Endothelial cell of umbilical vein (primary cell): ENCODE measurements around the gene PPP2R5A. TPM values are rescaled to one million over a fixed set of nuclear protein-coding genes. Genes with fewer than 3 reads are reported as not detected.
A peak's percentile ranks its signal among the peaks of the same experiment; 100 is the strongest.

Experiments
- BruUV-seq: library from RNA; stranded (reverse); fragments of 400-500 nt; replicated peaks from 2 replicates; lab custom pipeline; 2021; lab: Mats Ljungman, UMichigan
- CTCF ChIA-PET: fragments of 300-600, 350-600 bp; sonication (Branson Sonifier 250); formaldehyde crosslinking; loops from one replicate; lab custom pipeline; 2021; ENCODE audit warnings: antibody characterized with exemption, inconsistent platforms; lab: Charles Lee
- POLR2A ChIA-PET: fragments of 300-600, 350-600 bp; sonication (Branson Sonifier 250); formaldehyde crosslinking; loops from one replicate; lab custom pipeline; 2021; ENCODE audit warnings: antibody characterized with exemption, inconsistent platforms; lab: Charles Lee
- DNase-seq: peaks from one replicate; pipeline ENCODE4 v3.0.0-alpha.2; 2011; ENCODE audit warnings: low read depth, low spot score
- FAIRE-seq: peaks from 2 replicates; lab custom pipeline; 2011; peaks lifted over from hg19 to GRCh38; lab: Jason Lieb, UNC
- H2AFZ ChIP-seq: 2 replicates; pipeline ENCODE4 v1.6.0; 2012; ENCODE audit warnings: low read depth, low read length, control low read depth, inconsistent platforms
- H3K27ac ChIP-seq: 2 replicates; pipeline ENCODE4 v1.5.1; 2011; ENCODE audit warnings: low read depth, mild to moderate bottlenecking, control low read depth, low read length, moderate library complexity; ENCODE audit not compliant: insufficient read depth
- H3K27me3 ChIP-seq, 2 experiments: 2 replicates each; pipeline versions ENCODE4 v1.6.0 to v1.6.1; 2011; ENCODE audit warnings: low read length in 2 of 2, mixed read lengths in 1 of 2; ENCODE audit not compliant: control insufficient read depth in 2 of 2, insufficient read depth in 2 of 2
- H3K36me3 ChIP-seq, 2 experiments: 2 replicates in 1 of 2; 3 replicates in 1 of 2; pipeline ENCODE4 v1.5.1; 2011; ENCODE audit warnings: low read length in 2 of 2, mild to moderate bottlenecking in 1 of 2, moderate library complexity in 1 of 2; ENCODE audit not compliant: control insufficient read depth in 2 of 2, insufficient read depth in 2 of 2; ENCODE audit errors: extremely low read depth in 1 of 2
- H3K4me1 ChIP-seq: 3 replicates; pipeline ENCODE4 v1.5.1; 2011; ENCODE audit warnings: mild to moderate bottlenecking, low read length; ENCODE audit not compliant: control insufficient read depth, insufficient read depth; ENCODE audit errors: extremely low read depth
- H3K4me2 ChIP-seq: 2 replicates; pipeline ENCODE4 v1.6.1; 2011; ENCODE audit warnings: low read length, control low read depth, mixed read lengths; ENCODE audit not compliant: insufficient read depth
- H3K4me3 ChIP-seq, 3 experiments: fragments of 200-600 bp in 1 of 3; sonication (generic), shearing (Covaris generic) in 1 of 3; replicated peaks in 1 of 3; 2 replicates each; pipeline ENCODE4 v1.5.1; 2011 to 2016; ENCODE audit warnings: control low read depth in 3 of 3, low read length in 3 of 3, mild to moderate bottlenecking in 2 of 3, inconsistent platforms in 1 of 3, low read depth in 1 of 3, moderate library complexity in 1 of 3; ENCODE audit not compliant: insufficient read depth in 1 of 3
- H3K79me2 ChIP-seq: 2 replicates; pipeline ENCODE4 v1.6.0; 2012; ENCODE audit warnings: low read length, inconsistent platforms; ENCODE audit not compliant: control insufficient read depth, insufficient read depth
- H3K9ac ChIP-seq: replicated peaks from 2 replicates; pipeline ENCODE3; 2011; ENCODE audit warnings: low read length, control low read depth; ENCODE audit not compliant: insufficient read depth; ENCODE audit errors: extremely low read depth
- H3K9me1 ChIP-seq: replicated peaks from 3 replicates; pipeline ENCODE4 v1.6.0; 2011; ENCODE audit warnings: mild to moderate bottlenecking, low read length; ENCODE audit not compliant: control insufficient read depth, insufficient read depth; ENCODE audit errors: extremely low read depth
- H3K9me3 ChIP-seq: replicated peaks from 2 replicates; pipeline ENCODE4 v1.5.1; 2012; ENCODE audit warnings: low read length, inconsistent platforms; ENCODE audit not compliant: control insufficient read depth, insufficient read depth
- H4K20me1 ChIP-seq: replicated peaks from 2 replicates; pipeline ENCODE3; 2011; ENCODE audit warnings: mild to moderate bottlenecking, low read length; ENCODE audit not compliant: control insufficient read depth, insufficient read depth; ENCODE audit errors: extremely low read depth
- FOS ChIP-seq: IDR thresholded peaks from 2 replicates; pipeline ENCODE4 v1.6.1; 2011; ENCODE audit warnings: mild to moderate bottlenecking, low read length, moderate library complexity, borderline replicate concordance; ENCODE audit not compliant: insufficient read depth
- JUN ChIP-seq: IDR thresholded peaks from 2 replicates; pipeline ENCODE4 v1.6.1; 2011; ENCODE audit warnings: borderline replicate concordance, low read depth; ENCODE audit not compliant: insufficient read length, insufficient read depth
- POLR2A ChIP-seq: IDR thresholded peaks from 2 replicates; pipeline ENCODE4 v1.6.1; 2012; ENCODE audit warnings: low read depth, mild to moderate bottlenecking, control low read depth, low read length
- dilution Hi-C: fragments of 300-500 bp; cut with MboI; formaldehyde crosslinking; loops from one replicate; pipeline ENCODE4 v1.15.0; 2019; ENCODE audit warnings: low sequenced_read_pairs; ENCODE audit not compliant: extremely low pct_ligation_motif_present
- intact Hi-C: fragments of 100-400 bp; cut with micrococcal nuclease; formaldehyde crosslinking; loops from one replicate; pipeline ENCODE4 v1.10.0; 2022
- polyA plus RNA-seq, 4 experiments: library from polyadenylated mRNA; depleted of rRNA in 3 of 4; stranded (reverse) in 3 of 4; unstranded in 1 of 4; fragments of >200 nt; gene quantifications; 2 replicates each; pipeline versions ENCODE4 v1.2.1 to v1.2.3, GENCODE V29; 2011 to 2012; ENCODE audit warnings: missing spikeins in 1 of 4
- total RNA-seq: library from RNA; stranded (reverse); gene quantifications from 2 replicates; pipeline ENCODE4 v1.2.3, GENCODE V29; 2021
- TF ChIP-seq, protein P1 (sequence below): IDR thresholded peaks from 2 replicates; pipeline ENCODE4 v1.6.1; 2011; ENCODE audit not compliant: insufficient read depth, insufficient read length
- TF ChIP-seq, protein P2 (sequence below), 2 donors: IDR thresholded peaks; 1 replicate in 1 of 2; 2 replicates in 1 of 2; pipeline ENCODE4 v1.5.1; 2011; ENCODE audit warnings: low read length in 2 of 2, mild to moderate bottlenecking in 2 of 2, moderate library complexity in 2 of 2, control low read depth in 1 of 2, inconsistent platforms in 1 of 2, low read depth in 1 of 2; ENCODE audit not compliant: insufficient read depth in 1 of 2; ENCODE audit errors: extremely low read depth in 1 of 2

PPP2R5A gene
- total and polyA plus RNA-seq, 2 donors (not counting 3 experiments of a cell fraction or from before 2014, with no cell fraction given): 11.9 to 34.5 TPM

DNA sequence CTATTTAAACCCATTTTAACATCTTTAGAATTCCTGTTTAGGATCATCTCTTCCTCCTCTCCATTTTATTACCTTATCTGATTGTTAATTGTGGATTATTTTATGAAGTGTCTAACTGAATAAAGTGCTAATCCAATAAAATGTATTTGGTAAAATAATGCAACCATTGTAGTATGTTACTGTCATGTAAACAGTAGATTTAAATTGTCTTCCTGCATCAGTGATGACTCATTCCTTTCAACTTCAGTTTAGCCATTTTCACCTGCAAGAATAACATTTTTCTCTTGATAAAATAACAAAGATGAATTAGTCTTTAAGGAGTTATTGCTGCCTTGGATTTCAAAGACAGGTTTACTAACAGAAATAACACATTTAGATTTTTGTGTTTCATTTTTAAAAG, 5.4 kb downstream of the PPP2R5A start:
- H3K9me1 ChIP-seq: peaks cover 2% of the 10 kb centered on the region
- no TSS peak for BruUV-seq
- FAIRE-seq (peak; percentile 67), DNase-seq (peak; percentile 68)
- no peaks in the 10 kb centered on the region for H3K36me3 ChIP-seq
- H3K27ac ChIP-seq: no peak overlapping the region
- TF ChIP-seq JUN: peak; percentile 80
- TF ChIP-seq POLR2A: no peak
- TF ChIP-seq FOS: peak; percentile 87
- H2AFZ ChIP-seq: no peak overlapping the region
- H3K9ac ChIP-seq: no peak overlapping the region
- no peaks in the 10 kb centered on the region for H4K20me1 ChIP-seq
- CTCF ChIA-PET: interaction anchor here (0.7 to 2.8 kb wide), 16 partner anchors 21 to 610 kb away, joined by 3 to 113 read pairs (median 6); partner anchors contain the start of genes DTL and INTS7
- peak overlapping the region; percentile 73 for H3K4me2 ChIP-seq
- intact Hi-C loops (loop anchor here (1.0 kb wide), 5 partner anchors 124 to 255 kb away; partner anchors contain the start of genes DTL and INTS7), dilution Hi-C loops (no loop called here)
- H3K79me2 ChIP-seq: peaks cover 64% of the 10 kb centered on the region
- H3K4me1 ChIP-seq: peaks cover 27% of the 10 kb centered on the region
- H3K9me3 ChIP-seq: no peaks in the 10 kb centered on the region
- H3K27me3 ChIP-seq: no peaks in the 10 kb centered on the region
- no peak overlapping the region for H3K4me3 ChIP-seq
- POLR2A ChIA-PET: interaction anchor here (1.0 kb wide), 1 partner anchor 220 kb away, joined by 3 read pairs; no protein-coding TSS in a partner anchor

DNA sequence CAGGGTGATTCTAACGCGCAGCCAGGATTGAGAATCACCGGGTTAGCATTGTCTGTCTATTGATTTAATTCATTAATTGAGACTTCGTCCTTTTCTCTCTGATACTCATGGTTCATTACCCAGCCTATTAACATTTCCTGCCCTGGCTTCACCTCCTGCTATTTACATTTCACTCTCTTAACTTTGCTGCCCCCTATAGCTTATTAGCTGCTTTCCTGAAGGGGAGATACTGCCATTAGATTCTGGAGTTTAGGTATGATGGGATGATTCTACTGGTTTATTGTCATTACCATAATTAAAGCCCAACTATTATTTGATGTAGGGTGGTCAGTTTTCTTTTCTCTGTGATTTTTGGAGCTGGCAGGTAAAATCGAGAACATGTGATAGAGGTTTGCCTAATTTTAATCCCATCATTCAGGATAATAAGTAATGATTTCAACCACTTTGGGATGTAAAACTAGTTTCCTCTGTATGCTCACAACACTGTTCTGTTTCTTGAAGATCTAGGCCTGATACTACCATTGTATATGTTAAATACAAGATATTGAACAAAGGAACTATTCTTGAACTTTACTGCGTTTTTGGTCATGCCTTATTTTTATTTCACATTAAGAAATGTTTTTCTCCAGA, 6.4 kb downstream of the PPP2R5A start:
- no TSS peak for BruUV-seq
- peaks cover 27% of the 10 kb centered on the region for H3K4me1 ChIP-seq
- CTCF ChIA-PET: interaction anchor here (0.7 to 2.8 kb wide), 24 partner anchors 13 to 611 kb away, joined by 3 to 113 read pairs (median 4); partner anchors contain the start of genes DTL and INTS7
- no peaks in the 10 kb centered on the region for H3K9me3 ChIP-seq
- peaks cover 2% of the 10 kb centered on the region for H3K9me1 ChIP-seq
- H3K27ac ChIP-seq: no peak overlapping the region
- no peak overlapping the region for H2AFZ ChIP-seq
- H3K4me3 ChIP-seq: no peak overlapping the region
- no peak overlapping the region for H3K9ac ChIP-seq
- TF ChIP-seq FOS (no peak), POLR2A (no peak)
- TF ChIP-seq, protein P1, sequence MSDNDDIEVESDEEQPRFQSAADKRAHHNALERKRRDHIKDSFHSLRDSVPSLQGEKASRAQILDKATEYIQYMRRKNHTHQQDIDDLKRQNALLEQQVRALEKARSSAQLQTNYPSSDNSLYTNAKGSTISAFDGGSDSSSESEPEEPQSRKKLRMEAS: no peak
- TF ChIP-seq, protein P2, sequence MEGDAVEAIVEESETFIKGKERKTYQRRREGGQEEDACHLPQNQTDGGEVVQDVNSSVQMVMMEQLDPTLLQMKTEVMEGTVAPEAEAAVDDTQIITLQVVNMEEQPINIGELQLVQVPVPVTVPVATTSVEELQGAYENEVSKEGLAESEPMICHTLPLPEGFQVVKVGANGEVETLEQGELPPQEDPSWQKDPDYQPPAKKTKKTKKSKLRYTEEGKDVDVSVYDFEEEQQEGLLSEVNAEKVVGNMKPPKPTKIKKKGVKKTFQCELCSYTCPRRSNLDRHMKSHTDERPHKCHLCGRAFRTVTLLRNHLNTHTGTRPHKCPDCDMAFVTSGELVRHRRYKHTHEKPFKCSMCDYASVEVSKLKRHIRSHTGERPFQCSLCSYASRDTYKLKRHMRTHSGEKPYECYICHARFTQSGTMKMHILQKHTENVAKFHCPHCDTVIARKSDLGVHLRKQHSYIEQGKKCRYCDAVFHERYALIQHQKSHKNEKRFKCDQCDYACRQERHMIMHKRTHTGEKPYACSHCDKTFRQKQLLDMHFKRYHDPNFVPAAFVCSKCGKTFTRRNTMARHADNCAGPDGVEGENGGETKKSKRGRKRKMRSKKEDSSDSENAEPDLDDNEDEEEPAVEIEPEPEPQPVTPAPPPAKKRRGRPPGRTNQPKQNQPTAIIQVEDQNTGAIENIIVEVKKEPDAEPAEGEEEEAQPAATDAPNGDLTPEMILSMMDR (IDR thresholded peaks at IDR 0.05; ENCODE audit: extremely low read depth in 1 of 2, insufficient read depth in 1 of 2, low read depth in 1 of 2, low read length in 2 of 2): peak; percentile 53 to 54
- no peaks in the 10 kb centered on the region for H3K27me3 ChIP-seq
- H3K36me3 ChIP-seq: no peaks in the 10 kb centered on the region
- FAIRE-seq (peak; percentile 4), DNase-seq (peak; percentile 62)
- no peaks in the 10 kb centered on the region for H4K20me1 ChIP-seq
- H3K79me2 ChIP-seq: peaks cover 64% of the 10 kb centered on the region
- POLR2A ChIA-PET: interaction anchor here (1.0 kb wide), 1 partner anchor 221 kb away, joined by 3 read pairs; no protein-coding TSS in a partner anchor
- intact Hi-C loops (loop anchor here (1.0 kb wide), 5 partner anchors 125 to 256 kb away; partner anchors contain the start of genes DTL and INTS7), dilution Hi-C loops (no loop called here)
- peak overlapping the region; percentile 73 for H3K4me2 ChIP-seq
